Stomach (tissue), 9 donors: ENCODE results near the gene OR4E1. TPM values are rescaled to one million over a fixed set of nuclear protein-coding genes. Genes with fewer than 3 reads are reported as not detected.

ENCODE experiments used
- DNase-seq, 2 donors: peaks; one replicate each; pipeline versions ENCODE4 v3.0.0 to v3.0.0-alpha.2; 2013 to 2019
- H3K27ac ChIP-seq, 5 donors: fragments of 200-600 bp in 4 of 5; sonication (generic) in 4 of 5; one replicate each; pipeline ENCODE4 v1.5.1; 2013 to 2019; ENCODE audit warnings: mild to moderate bottlenecking in 1 of 5, moderate library complexity in 1 of 5
- H3K27me3 ChIP-seq, 3 donors: fragments of 200-600 bp; sonication (generic); one replicate each; pipeline ENCODE4 v1.5.1; 2017 to 2019; ENCODE audit warnings: mixed run types in 1 of 3
- H3K36me3 ChIP-seq, 4 donors: fragments of 200-600 bp; sonication (generic); 1 replicate in 3 of 4; 2 replicates in 1 of 4; pipeline ENCODE4 v1.5.1; 2016 to 2019
- H3K4me1 ChIP-seq, 4 donors: fragments of 200-600 bp; sonication (generic); one replicate each; pipeline ENCODE4 v1.5.1; 2016 to 2019
- H3K4me3 ChIP-seq, 4 donors: fragments of 200-600 bp; sonication (generic) in 3 of 4; one replicate each; pipeline ENCODE4 v1.5.1; 2016 to 2019; ENCODE audit warnings: mild to moderate bottlenecking in 1 of 4
- H3K9me3 ChIP-seq, 4 donors: fragments of 200-600 bp; sonication (generic); one replicate each; pipeline ENCODE4 v1.5.1; 2016 to 2019
- EP300 ChIP-seq: sonication (generic); formaldehyde crosslinking; IDR thresholded peaks from one replicate; pipeline ENCODE4 v1.6.1; 2017; ENCODE audit warnings: antibody characterized with exemption
- POLR2A ChIP-seq, 4 donors: fragments of 450-650 bp; IDR thresholded peaks; one replicate each; pipeline ENCODE4 v1.6.1; 2016; ENCODE audit warnings: antibody characterized with exemption in 4 of 4, control low read depth in 2 of 4, mild to moderate bottlenecking in 1 of 4, moderate library complexity in 1 of 4
- POLR2AphosphoS5 ChIP-seq, 3 donors: sonication (generic); formaldehyde crosslinking; IDR thresholded peaks; one replicate each; pipeline ENCODE4 v1.6.1; 2016; ENCODE audit warnings: antibody characterized with exemption in 3 of 3
- WGBS, 5 donors: extraction: QIAGEN DNeasy Blood & Tissue Kit in 3 of 5; methylation state at CpG; one replicate each; pipeline versions ENCODE4 v1.1.5 to v1.1.7; 2013 to 2018; 5-methylcytosine and 5-hydroxymethylcytosine counted together
- intact Hi-C: fragments of 100-400 bp; cut with DNase I; formaldehyde crosslinking; loops from one replicate; pipeline ENCODE4 v1.15.1; 2023; ENCODE audit warnings: low total_unique reads
- polyA plus RNA-seq, 3 donors: library from polyadenylated mRNA; stranded (reverse); fragments of 200-250 nt; gene quantifications; one replicate each; pipeline ENCODE4 v1.2.3, GENCODE V29; 2013
- total RNA-seq, 5 donors: library from RNA; depleted of rRNA; stranded (reverse); fragments of >200 nt; gene quantifications; one replicate each; pipeline versions ENCODE4 v1.1.0 to v1.2.3, GENCODE V29; 2014 to 2016
- TF ChIP-seq, protein P1 (sequence below), 7 experiments: fragments of 450-650 bp in 4 of 7; fragments of 200-600 bp in 3 of 7; sonication (generic) in 3 of 7; IDR thresholded peaks; one replicate each; pipeline ENCODE4 v1.5.1; 2016 to 2019; ENCODE audit warnings: antibody characterized with exemption in 7 of 7, control low read depth in 2 of 7, mild to moderate bottlenecking in 1 of 7
- donor health status: healthy with polysubstance abuse.
- donor health status: Bipolar disorder and iron deficiency.
- donor health status: healthy.

OR4E1 gene
- total and polyA plus RNA-seq, 8 donors = not detected

DNA sequence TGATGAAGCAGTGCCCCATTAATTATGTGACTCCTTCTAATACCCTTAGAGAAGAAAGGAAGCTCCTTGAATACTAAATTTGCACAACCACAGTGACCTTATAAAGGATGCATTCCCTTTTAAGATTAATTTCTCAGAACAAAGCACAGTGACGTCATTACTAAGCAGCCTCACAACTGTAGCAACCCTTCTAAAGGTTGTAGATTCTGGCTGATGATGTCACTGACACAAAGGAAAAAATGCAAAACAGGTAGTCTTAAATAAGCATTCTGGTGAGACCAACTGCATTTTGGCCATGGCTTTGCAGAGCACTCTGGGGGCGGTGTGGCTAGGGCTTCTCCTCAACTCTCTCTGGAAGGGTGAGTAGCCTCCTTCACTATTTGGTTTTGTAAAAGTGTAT is 38.4 kb upstream of the OR4E1 start:
- H3K9me3 ChIP-seq = peaks cover 0 to 1% (median 0%) of the 10 kb centered on the region in 4 donors
- intact Hi-C loops = no loop called here
- H3K36me3 ChIP-seq = no peaks in the 10 kb centered on the region
- H3K4me1 ChIP-seq = no peaks in the 10 kb centered on the region
- 69 to 78% (median 72%) methylated on average over 2 of the region's 2 CpGs for WGBS, 5 donors
- H3K27me3 ChIP-seq = peaks cover 0 to 11% (median 0%) of the 10 kb centered on the region in 3 donors
- no peak overlapping the region for H3K4me3 ChIP-seq
- no peak overlapping the region for H3K27ac ChIP-seq
- no peak for DNase-seq
- TF ChIP-seq POLR2A (IDR thresholded peaks at IDR 0.05) (no peak), EP300 (no peak), POLR2AphosphoS5 (IDR thresholded peaks at IDR 0.05) (no peak)
- TF ChIP-seq, protein P1, sequence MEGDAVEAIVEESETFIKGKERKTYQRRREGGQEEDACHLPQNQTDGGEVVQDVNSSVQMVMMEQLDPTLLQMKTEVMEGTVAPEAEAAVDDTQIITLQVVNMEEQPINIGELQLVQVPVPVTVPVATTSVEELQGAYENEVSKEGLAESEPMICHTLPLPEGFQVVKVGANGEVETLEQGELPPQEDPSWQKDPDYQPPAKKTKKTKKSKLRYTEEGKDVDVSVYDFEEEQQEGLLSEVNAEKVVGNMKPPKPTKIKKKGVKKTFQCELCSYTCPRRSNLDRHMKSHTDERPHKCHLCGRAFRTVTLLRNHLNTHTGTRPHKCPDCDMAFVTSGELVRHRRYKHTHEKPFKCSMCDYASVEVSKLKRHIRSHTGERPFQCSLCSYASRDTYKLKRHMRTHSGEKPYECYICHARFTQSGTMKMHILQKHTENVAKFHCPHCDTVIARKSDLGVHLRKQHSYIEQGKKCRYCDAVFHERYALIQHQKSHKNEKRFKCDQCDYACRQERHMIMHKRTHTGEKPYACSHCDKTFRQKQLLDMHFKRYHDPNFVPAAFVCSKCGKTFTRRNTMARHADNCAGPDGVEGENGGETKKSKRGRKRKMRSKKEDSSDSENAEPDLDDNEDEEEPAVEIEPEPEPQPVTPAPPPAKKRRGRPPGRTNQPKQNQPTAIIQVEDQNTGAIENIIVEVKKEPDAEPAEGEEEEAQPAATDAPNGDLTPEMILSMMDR (IDR thresholded peaks at IDR 0.05) = no peak

DNA sequence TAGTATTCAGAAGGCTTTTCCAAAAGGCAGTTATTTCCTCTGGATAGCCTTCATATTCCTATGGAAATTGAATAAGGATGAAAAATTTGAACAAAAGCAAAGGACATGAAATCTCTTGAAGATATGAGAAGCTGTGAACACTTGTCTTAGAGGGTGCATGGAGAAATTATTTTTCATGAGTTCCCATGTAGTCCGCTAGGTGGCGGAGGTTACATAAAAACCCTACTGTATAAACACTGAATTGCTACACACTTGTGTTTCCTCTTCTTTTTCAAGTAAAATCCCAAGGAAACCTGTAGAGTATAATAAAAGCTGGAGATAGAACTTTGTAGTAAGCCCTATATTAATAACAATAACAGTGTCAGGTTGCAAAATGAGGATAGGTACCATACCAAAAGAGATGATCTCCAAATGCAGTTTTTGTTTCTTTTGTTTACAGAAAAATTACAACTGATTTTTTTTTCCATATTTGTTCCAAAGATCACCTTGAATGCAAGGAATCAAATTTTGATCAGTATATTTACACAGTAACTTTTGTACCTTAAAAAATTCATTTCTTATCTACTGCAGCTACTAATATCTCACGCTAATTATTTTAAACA is 37.8 kb upstream of the OR4E1 start:
- WGBS, 5 donors = 14 to 24% (median 19%) methylated on average over 3 of the region's 3 CpGs
- peak in 1 of 2 donors; percentile 53 for DNase-seq

DNA sequence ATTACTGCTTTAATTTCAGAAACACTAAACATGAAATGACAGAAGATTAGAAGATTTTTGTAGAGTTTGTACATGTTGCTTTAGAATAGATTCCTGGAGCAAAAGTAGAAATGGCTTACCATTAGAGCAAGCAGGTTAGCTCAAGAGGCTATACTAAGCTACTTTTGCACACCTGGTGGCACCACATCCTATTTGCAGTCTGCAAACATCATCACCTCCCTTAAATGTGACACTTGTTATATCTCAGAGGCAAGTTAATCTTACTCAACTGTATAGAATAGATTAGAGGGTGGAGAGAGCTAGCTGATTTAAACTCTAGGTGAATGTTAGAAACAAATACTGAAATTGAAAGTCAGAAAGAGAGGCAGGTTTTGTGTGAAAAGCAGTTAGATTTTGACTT is 30.7 kb upstream of the OR4E1 start:
- Histone ChIP-seq H3K27ac (no peak overlapping the region), H3K27me3 (no peaks in the 10 kb centered on the region), H3K9me3 (peaks cover 0 to 8% (median 3%) of the 10 kb centered on the region in 4 donors), H3K4me1 (no peaks in the 10 kb centered on the region), H3K36me3 (no peaks in the 10 kb centered on the region), H3K4me3 (no peak overlapping the region)
- TF ChIP-seq POLR2A (IDR thresholded peaks at IDR 0.05) (no peak), EP300 (no peak), POLR2AphosphoS5 (IDR thresholded peaks at IDR 0.05) (no peak)
- no peak for DNase-seq
- intact Hi-C loops = no loop called here

More for the DNA sequence above, 37.8 kb upstream of the OR4E1 start:
- intact Hi-C loops = no loop called here
- no peaks in the 10 kb centered on the region for H3K36me3 ChIP-seq
- no peak for TF ChIP-seq EP300
- TF ChIP-seq, protein P1 (IDR thresholded peaks at IDR 0.05) = peak in 5 of 7 experiments; percentile 12 to 72 (median 45)
- H3K9me3 ChIP-seq = peaks cover 0 to 7% (median 3%) of the 10 kb centered on the region in 4 donors
- H3K27ac ChIP-seq = no peak overlapping the region
- H3K27me3 ChIP-seq = peaks cover 0 to 6% (median 0%) of the 10 kb centered on the region in 3 donors
- no peaks in the 10 kb centered on the region for H3K4me1 ChIP-seq
- no peak overlapping the region for H3K4me3 ChIP-seq

DNA sequence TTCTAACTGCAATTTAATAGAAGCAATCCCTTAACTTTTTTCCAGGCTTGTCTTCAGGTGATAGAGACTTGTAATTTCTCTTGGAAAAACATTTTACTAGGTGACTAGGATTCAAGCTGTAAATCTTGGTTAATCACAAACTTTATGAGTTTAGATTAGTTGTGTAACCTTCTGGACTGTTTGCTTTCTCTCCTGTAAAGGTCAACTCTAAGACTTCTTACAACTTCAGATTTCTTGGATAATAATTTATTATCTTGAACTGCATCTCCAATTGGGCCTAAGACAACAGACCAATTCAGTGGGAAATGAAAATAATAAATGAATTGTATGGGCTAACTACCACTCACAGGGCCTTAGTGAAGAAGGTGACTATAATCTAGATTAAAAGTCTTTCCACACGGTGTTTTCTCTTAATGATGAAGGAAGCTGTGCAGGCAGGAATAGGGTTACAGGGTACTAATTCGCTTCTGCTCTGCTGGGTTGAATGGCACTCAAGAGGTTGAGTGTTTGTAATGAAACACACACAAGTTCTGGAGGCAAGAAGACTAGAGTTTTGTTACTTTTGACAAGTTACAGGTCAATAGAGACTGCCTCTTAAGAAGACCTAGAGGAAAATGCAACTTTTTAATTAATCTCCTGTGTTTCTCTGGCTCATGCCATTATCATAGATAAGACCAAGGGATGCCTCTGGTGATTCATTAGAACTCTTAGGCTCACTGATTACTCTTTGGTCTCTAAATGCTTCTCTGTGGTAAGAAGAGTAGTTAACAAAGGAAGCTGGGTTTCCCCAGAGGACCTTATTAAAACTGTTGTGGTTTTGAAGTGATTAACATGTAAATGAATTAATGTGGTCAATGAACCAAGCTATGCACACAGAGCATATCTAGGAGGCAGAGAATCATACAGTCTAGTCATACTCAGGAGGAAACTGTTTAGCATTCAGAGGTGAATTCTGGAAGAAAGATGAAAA is 30.0 kb upstream of the OR4E1 start:
- H3K27ac ChIP-seq = no peak overlapping the region
- DNase-seq = no peak
- WGBS, 5 donors = 54 to 72% (median 59%) methylated on average over 2 of the region's 2 CpGs
- H3K4me1 ChIP-seq = no peaks in the 10 kb centered on the region
- H3K4me3 ChIP-seq = no peak overlapping the region
- peaks cover 0 to 8% (median 3%) of the 10 kb centered on the region in 4 donors for H3K9me3 ChIP-seq
- H3K36me3 ChIP-seq = no peaks in the 10 kb centered on the region
- no peak for TF ChIP-seq POLR2AphosphoS5 (IDR thresholded peaks at IDR 0.05)
- no peak for TF ChIP-seq POLR2A (IDR thresholded peaks at IDR 0.05)
- TF ChIP-seq, protein P1 (IDR thresholded peaks at IDR 0.05) = no peak
- no peak for TF ChIP-seq EP300
- H3K27me3 ChIP-seq = no peaks in the 10 kb centered on the region
- intact Hi-C loops = no loop called here
